Suprapubic skin (tissue), 4 donors: Measurements from ENCODE around the gene SPATA6. TPM values are rescaled to one million over a fixed set of nuclear protein-coding genes. Genes with fewer than 3 reads are reported as not detected.

Experiments
- DNase-seq, 2 donors: peaks; one replicate each; pipeline ENCODE4 v3.0.0-alpha.2; 2019; ENCODE audit warnings: low spot score in 2 of 2
- H3K27ac ChIP-seq: fragments of 200-600 bp; sonication (generic); one replicate; pipeline ENCODE4 v1.5.1; 2019
- H3K27me3 ChIP-seq: fragments of 200-600 bp; sonication (generic); one replicate; pipeline ENCODE4 v1.5.1; 2019
- H3K36me3 ChIP-seq: fragments of 200-600 bp; sonication (generic); one replicate; pipeline ENCODE4 v1.5.1; 2019
- H3K4me1 ChIP-seq: fragments of 200-600 bp; sonication (generic); one replicate; pipeline ENCODE4 v1.5.1; 2019
- H3K4me3 ChIP-seq: fragments of 200-600 bp; sonication (generic); one replicate; pipeline ENCODE4 v1.5.1; 2019; ENCODE audit warnings: mild to moderate bottlenecking
- H3K9me3 ChIP-seq: fragments of 200-600 bp; sonication (generic); one replicate; pipeline ENCODE4 v1.5.1; 2019
- CTCF ChIP-seq, 2 donors: fragments of 200-600 bp in 1 of 2; fragments of 450-650 bp in 1 of 2; sonication (generic) in 1 of 2; IDR thresholded peaks; one replicate each; pipeline ENCODE4 v1.5.1; 2016 to 2019; ENCODE audit warnings: antibody characterized with exemption in 2 of 2, mild to moderate bottlenecking in 1 of 2, moderate library complexity in 1 of 2
- EP300 ChIP-seq: sonication (generic); formaldehyde crosslinking; IDR thresholded peaks from one replicate; pipeline ENCODE4 v1.6.1; 2017; ENCODE audit warnings: antibody characterized with exemption
- POLR2A ChIP-seq, 2 donors: fragments of 450-650 bp; IDR thresholded peaks; one replicate each; pipeline ENCODE4 v1.6.1; 2017; ENCODE audit warnings: antibody characterized with exemption in 2 of 2, mild to moderate bottlenecking in 2 of 2, moderate library complexity in 2 of 2
- POLR2AphosphoS5 ChIP-seq, 3 donors: sonication (generic); formaldehyde crosslinking; IDR thresholded peaks; one replicate each; pipeline ENCODE4 v1.6.1; 2017; ENCODE audit warnings: antibody characterized with exemption in 3 of 3
- WGBS: methylation state at CpG from one replicate; pipeline ENCODE4 v1.1.5; 2018; 5-methylcytosine and 5-hydroxymethylcytosine counted together
- total RNA-seq, 4 donors: library from RNA; depleted of rRNA; stranded (reverse); fragments of >200 nt; gene quantifications; one replicate each; pipeline ENCODE4 v1.1.0, GENCODE V29; 2016

The SPATA6 gene
- total RNA-seq, 4 donors from 2014 or later: 7.0 to 44.2 (median 10.8) TPM

- H3K4me3 ChIP-seq: no peak overlapping the region
- 93% methylated on average over 1 of the region's 1 CpG for WGBS
- H3K36me3 ChIP-seq: peaks cover 6% of the 10 kb centered on the region
- no peaks in the 10 kb centered on the region for H3K4me1 ChIP-seq
- DNase-seq: no peak
- TF ChIP-seq CTCF (IDR thresholded peaks at IDR 0.05): no peak
- TF ChIP-seq POLR2A (IDR thresholded peaks at IDR 0.05): no peak
- no peak for TF ChIP-seq EP300
- TF ChIP-seq POLR2AphosphoS5 (IDR thresholded peaks at IDR 0.05): no peak
- H3K27me3 ChIP-seq: no peaks in the 10 kb centered on the region
- H3K27ac ChIP-seq: no peak overlapping the region
- peaks cover 4% of the 10 kb centered on the region for H3K9me3 ChIP-seq
These were observed 41.2 kb downstream of the SPATA6 start for GRCh38 chr1:48430832-48431231.

DNA sequence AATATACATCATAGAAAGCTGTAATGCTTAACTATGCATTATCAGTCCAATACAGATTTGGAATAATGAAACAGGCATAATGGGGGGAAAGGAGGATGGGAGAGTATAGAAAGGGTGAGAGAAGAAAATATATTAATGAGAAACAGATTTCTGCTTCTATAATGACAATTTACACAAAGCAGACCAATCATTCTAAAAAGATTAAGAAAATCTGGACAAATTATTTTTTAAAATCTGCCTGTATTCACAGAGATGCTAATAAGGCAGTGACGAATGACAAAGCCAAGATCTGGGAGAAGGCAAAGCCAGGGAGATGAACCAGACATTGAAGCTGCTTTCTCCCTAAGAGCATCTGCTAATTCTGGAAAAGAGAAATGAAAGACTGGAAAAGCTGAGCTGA, 50.0 kb downstream of the SPATA6 start:
- H3K4me1 ChIP-seq: no peaks in the 10 kb centered on the region
- no peak for DNase-seq
- no peak for TF ChIP-seq POLR2A (IDR thresholded peaks at IDR 0.05)
- no peak for TF ChIP-seq CTCF (IDR thresholded peaks at IDR 0.05)
- TF ChIP-seq POLR2AphosphoS5 (IDR thresholded peaks at IDR 0.05): no peak
- no peak for TF ChIP-seq EP300
- WGBS: 63% methylated on average over 1 of the region's 1 CpG
- H3K9me3 ChIP-seq: no peaks in the 10 kb centered on the region
- H3K36me3 ChIP-seq: no peaks in the 10 kb centered on the region
- no peaks in the 10 kb centered on the region for H3K27me3 ChIP-seq
- H3K27ac ChIP-seq: no peak overlapping the region
- H3K4me3 ChIP-seq: no peak overlapping the region

- Histone ChIP-seq H3K4me3 (no peak overlapping the region), H3K4me1 (peaks cover 3% of the 10 kb centered on the region), H3K9me3 (no peaks in the 10 kb centered on the region), H3K36me3 (no peaks in the 10 kb centered on the region), H3K27me3 (no peaks in the 10 kb centered on the region), H3K27ac (no peak overlapping the region)
- no peak for DNase-seq
- TF ChIP-seq POLR2A (IDR thresholded peaks at IDR 0.05) (no peak), CTCF (IDR thresholded peaks at IDR 0.05) (no peak), POLR2AphosphoS5 (IDR thresholded peaks at IDR 0.05) (no peak), EP300 (no peak)
- 91% methylated on average over 1 of the region's 1 CpG for WGBS
These were observed 53.3 kb downstream of the SPATA6 start for GRCh38 chr1:48418742-48419141.

- TF ChIP-seq EP300 (no peak), POLR2A (IDR thresholded peaks at IDR 0.05) (no peak), POLR2AphosphoS5 (IDR thresholded peaks at IDR 0.05) (no peak), CTCF (IDR thresholded peaks at IDR 0.05) (no peak)
- Histone ChIP-seq H3K27ac (no peak overlapping the region), H3K4me1 (peaks cover 3% of the 10 kb centered on the region), H3K4me3 (no peak overlapping the region), H3K36me3 (no peaks in the 10 kb centered on the region), H3K27me3 (no peaks in the 10 kb centered on the region), H3K9me3 (no peaks in the 10 kb centered on the region)
- WGBS: 74% methylated on average over 4 of the region's 4 CpGs
- DNase-seq: no peak
These were observed 57.0 kb downstream of the SPATA6 start for GRCh38 chr1:48415050-48415449.

DNA sequence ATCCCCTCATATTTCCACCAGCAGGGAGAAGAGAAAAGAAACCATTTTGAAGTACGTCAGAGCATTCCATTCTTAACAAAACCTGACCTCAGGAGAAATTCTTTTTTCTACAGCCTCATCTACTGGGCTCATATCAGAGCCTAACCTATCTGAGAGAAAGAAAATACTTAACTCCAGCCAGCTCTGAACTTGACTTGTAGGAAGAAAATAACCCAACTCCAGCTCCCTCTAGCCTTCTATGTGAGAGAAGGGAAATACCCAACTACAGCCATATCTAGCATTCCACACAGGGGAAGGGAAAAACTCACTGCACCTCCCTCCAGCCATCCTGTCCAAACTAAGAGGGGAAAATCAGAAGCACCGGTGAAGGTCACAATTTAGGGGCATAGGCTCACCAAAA, 57.7 kb downstream of the SPATA6 start:
- Histone ChIP-seq H3K36me3 (no peaks in the 10 kb centered on the region), H3K4me1 (peaks cover 3% of the 10 kb centered on the region), H3K9me3 (no peaks in the 10 kb centered on the region), H3K4me3 (no peak overlapping the region), H3K27ac (no peak overlapping the region), H3K27me3 (no peaks in the 10 kb centered on the region)
- no peak for DNase-seq
- WGBS: 94% methylated on average over 2 of the region's 2 CpGs
- no peak for TF ChIP-seq CTCF (IDR thresholded peaks at IDR 0.05)
- TF ChIP-seq EP300: no peak
- TF ChIP-seq POLR2A (IDR thresholded peaks at IDR 0.05): no peak
- TF ChIP-seq POLR2AphosphoS5 (IDR thresholded peaks at IDR 0.05): no peak
